Peyer's patch (tissue), 4 donors: Measurements from ENCODE around the gene GRHL3.

Experiments used
- POLR2A ChIP-seq, 2 donors: fragments of 450-650 bp; IDR thresholded peaks; one replicate each; pipeline ENCODE4 v1.5.1; 2017; ENCODE audit warnings: antibody characterized with exemption in 2 of 2, mild to moderate bottlenecking in 2 of 2, moderate library complexity in 2 of 2
- TF ChIP-seq, protein P1 (sequence below), 6 experiments: fragments of 450-650 bp in 4 of 6; fragments of 200-600 bp in 2 of 6; sonication (generic) in 1 of 6; IDR thresholded peaks; one replicate each; pipeline ENCODE4 v1.5.1; 2017 to 2019; ENCODE audit warnings: antibody characterized with exemption in 6 of 6, mild to moderate bottlenecking in 3 of 6, moderate library complexity in 1 of 6

DNA sequence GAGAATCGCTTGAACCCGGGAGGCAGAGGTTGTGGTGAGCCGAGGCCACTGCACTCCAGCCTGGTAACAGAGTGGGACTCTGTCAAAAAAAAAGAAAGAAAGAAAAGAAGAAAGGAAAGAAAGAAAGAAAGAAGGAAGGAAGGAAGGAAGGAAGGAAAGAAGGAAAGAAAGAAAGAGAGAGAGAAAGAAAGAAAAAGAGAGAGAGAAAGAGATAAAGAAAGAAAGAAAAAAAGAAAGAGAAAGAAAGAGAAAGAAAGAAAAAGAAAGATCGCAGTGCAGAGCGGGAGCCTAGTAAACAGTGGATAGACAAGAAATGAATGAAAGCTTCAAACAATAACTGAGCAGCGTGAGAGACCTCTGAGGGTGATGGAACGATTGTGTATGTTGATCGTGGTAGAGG, 20.6 kb upstream of the GRHL3 start:
- TF ChIP-seq, protein P1, sequence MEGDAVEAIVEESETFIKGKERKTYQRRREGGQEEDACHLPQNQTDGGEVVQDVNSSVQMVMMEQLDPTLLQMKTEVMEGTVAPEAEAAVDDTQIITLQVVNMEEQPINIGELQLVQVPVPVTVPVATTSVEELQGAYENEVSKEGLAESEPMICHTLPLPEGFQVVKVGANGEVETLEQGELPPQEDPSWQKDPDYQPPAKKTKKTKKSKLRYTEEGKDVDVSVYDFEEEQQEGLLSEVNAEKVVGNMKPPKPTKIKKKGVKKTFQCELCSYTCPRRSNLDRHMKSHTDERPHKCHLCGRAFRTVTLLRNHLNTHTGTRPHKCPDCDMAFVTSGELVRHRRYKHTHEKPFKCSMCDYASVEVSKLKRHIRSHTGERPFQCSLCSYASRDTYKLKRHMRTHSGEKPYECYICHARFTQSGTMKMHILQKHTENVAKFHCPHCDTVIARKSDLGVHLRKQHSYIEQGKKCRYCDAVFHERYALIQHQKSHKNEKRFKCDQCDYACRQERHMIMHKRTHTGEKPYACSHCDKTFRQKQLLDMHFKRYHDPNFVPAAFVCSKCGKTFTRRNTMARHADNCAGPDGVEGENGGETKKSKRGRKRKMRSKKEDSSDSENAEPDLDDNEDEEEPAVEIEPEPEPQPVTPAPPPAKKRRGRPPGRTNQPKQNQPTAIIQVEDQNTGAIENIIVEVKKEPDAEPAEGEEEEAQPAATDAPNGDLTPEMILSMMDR (IDR thresholded peaks at IDR 0.05), result no peak
- TF ChIP-seq POLR2A (IDR thresholded peaks at IDR 0.05), result no peak
